Common myeloid progenitor, CD34-positive (primary cell): ENCODE results near the gene TTF1.

Experiments used
- CTCF ChIA-PET: fragments of 350-600 bp; sonication (Branson Sonifier 250); formaldehyde crosslinking; loops from one replicate; lab custom pipeline; 2021; ENCODE audit warnings: antibody characterized with exemption; lab: Charles Lee
- POLR2A ChIA-PET: fragments of 350-600 bp; sonication (Branson Sonifier 250); formaldehyde crosslinking; loops from one replicate; lab custom pipeline; 2021; ENCODE audit warnings: antibody characterized with exemption; lab: Charles Lee
- DNase-seq, 3 donors: peaks; one replicate each; pipeline versions ENCODE4 v3.0.0 to v3.0.0-alpha.2; 2013
- H3K27ac ChIP-seq, 2 experiments: 1 replicate in 1 of 2; 2 replicates in 1 of 2; pipeline ENCODE4 v1.7.0; 2013; ENCODE audit warnings: inconsistent platforms in 2 of 2, low read length in 2 of 2, mild to moderate bottlenecking in 2 of 2, low read depth in 1 of 2, moderate library complexity in 1 of 2; ENCODE audit not compliant: severe bottlenecking in 2 of 2, insufficient read depth in 1 of 2, poor library complexity in 1 of 2
- H3K27me3 ChIP-seq, 5 experiments: replicated peaks in 2 of 5; 1 replicate in 3 of 5; 2 replicates in 2 of 5; pipeline versions ENCODE4 v1.6.1 to v1.7.0; 2013; ENCODE audit warnings: low read length in 4 of 5, mild to moderate bottlenecking in 2 of 5, moderate library complexity in 2 of 5, inconsistent platforms in 1 of 5; ENCODE audit not compliant: insufficient read depth in 5 of 5, control insufficient read depth in 4 of 5
- H3K36me3 ChIP-seq, 4 experiments: 1 replicate in 2 of 4; 2 replicates in 2 of 4; pipeline versions ENCODE4 v1.6.1 to v1.7.0; 2013; ENCODE audit warnings: low read length in 3 of 4, control low read depth in 1 of 4, mild to moderate bottlenecking in 1 of 4; ENCODE audit not compliant: control insufficient read depth in 4 of 4, insufficient read depth in 4 of 4
- H3K4me1 ChIP-seq, 4 experiments: 1 replicate in 3 of 4; 2 replicates in 1 of 4; pipeline versions ENCODE4 v1.6.1 to v1.7.1; 2013; ENCODE audit warnings: low read length in 3 of 4, mild to moderate bottlenecking in 3 of 4, control low read depth in 1 of 4, inconsistent platforms in 1 of 4, moderate library complexity in 1 of 4; ENCODE audit not compliant: control insufficient read depth in 4 of 4, insufficient read depth in 4 of 4; ENCODE audit errors: control extremely low read depth in 1 of 4
- H3K4me3 ChIP-seq, 7 experiments: 1 replicate in 4 of 7; 2 replicates in 3 of 7; pipeline versions ENCODE4 v1.5.1 to v1.7.0; 2013; ENCODE audit warnings: mild to moderate bottlenecking in 7 of 7, low read length in 6 of 7, moderate library complexity in 6 of 7, inconsistent platforms in 2 of 7, low read depth in 2 of 7, control low read depth in 1 of 7; ENCODE audit not compliant: insufficient read depth in 4 of 7, control insufficient read depth in 1 of 7; ENCODE audit errors: extremely low read depth in 1 of 7
- H3K9me3 ChIP-seq, 5 experiments: 1 replicate in 4 of 5; 2 replicates in 1 of 5; pipeline versions ENCODE4 v1.6.1 to v1.7.1; 2013; ENCODE audit warnings: low read length in 4 of 5, mild to moderate bottlenecking in 2 of 5, inconsistent platforms in 1 of 5, low read depth in 1 of 5, moderate library complexity in 1 of 5; ENCODE audit not compliant: control insufficient read depth in 4 of 5, insufficient read depth in 2 of 5; ENCODE audit errors: control extremely low read depth in 1 of 5
- WGBS: methylation state at CpG from one replicate; pipeline ENCODE4 v1.1.5; 2013; ENCODE audit not compliant: insufficient coverage; 5-methylcytosine and 5-hydroxymethylcytosine counted together

Gene TTF1

DNA sequence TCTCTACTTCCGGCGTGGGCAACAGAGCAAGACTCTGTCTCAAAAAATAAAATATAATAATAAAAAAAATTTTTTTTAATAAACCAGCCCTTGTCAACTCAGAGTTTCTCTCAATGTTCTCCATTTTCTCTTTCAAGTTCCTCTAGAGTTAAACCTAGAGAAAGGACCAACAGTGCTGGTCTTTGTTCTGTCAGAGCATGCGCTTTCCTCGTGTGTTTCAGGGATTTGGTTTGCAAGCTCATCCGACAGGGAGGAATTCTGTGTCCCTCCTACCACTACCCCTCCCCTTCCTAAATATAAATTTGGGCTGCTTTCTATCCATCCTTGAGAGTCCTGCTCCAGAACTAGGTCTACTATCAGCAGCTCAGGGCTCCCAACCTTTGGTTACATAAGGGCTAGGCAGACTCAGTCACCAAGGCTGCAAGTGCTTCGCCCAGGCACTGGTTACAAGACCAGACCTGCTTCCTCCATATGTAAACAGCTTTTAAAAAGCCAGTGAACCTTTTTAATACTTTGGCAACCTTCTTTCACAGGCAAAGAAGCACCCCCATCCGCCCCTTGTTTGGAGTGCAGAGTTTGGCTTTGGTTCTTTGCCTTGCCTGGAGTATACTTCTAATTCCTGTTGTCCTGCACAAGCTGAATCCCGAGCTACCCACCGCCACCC lies 65.3 kb downstream of the TTF1 start:
- no peaks in the 10 kb centered on the region for H3K27me3 ChIP-seq
- WGBS, result 100% methylated on average over 7 of the region's 9 CpGs
- ChIA-PET POLR2A (interaction anchor here (1.0 kb wide), 1 partner anchor 9 kb away, joined by 4 read pairs; no protein-coding TSS in a partner anchor), CTCF (no interaction called here)
- H3K27ac ChIP-seq, result no peak overlapping the region
- no peak for DNase-seq
- no peaks in the 10 kb centered on the region for H3K4me1 ChIP-seq
- peaks cover 41 to 91% (median 64%) of the 10 kb centered on the region in 4 experiments for H3K36me3 ChIP-seq
- no peaks in the 10 kb centered on the region for H3K9me3 ChIP-seq
- H3K4me3 ChIP-seq, result no peak overlapping the region

DNA sequence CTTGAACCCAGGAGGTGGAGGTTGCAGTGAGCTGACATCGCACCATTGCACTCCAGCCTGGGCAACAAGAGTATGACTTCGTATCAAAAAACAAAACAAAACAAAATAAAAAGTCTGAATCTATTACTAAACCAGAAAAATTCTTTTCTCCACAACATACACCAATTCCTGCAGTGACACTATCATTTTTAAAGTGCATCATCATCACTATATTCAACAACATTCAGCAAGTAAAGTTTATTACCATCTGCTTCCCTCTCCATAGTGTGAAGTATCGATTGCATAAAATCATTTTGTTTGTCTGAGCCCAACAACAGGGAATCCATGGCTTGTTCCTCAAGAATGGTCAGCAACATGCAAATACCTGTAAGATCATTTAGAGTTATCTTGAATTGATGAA lies 72.3 kb downstream of the TTF1 start:
- Histone ChIP-seq H3K27me3 (no peaks in the 10 kb centered on the region), H3K27ac (no peak overlapping the region), H3K9me3 (peaks cover 0 to 2% (median 0%) of the 10 kb centered on the region in 5 experiments), H3K36me3 (peaks cover 34 to 88% (median 65%) of the 10 kb centered on the region in 4 experiments), H3K4me1 (no peaks in the 10 kb centered on the region), H3K4me3 (no peak overlapping the region)
- ChIA-PET CTCF (no interaction called here), POLR2A (no interaction called here)
- no peak for DNase-seq
- 100% methylated on average over 3 of the region's 3 CpGs for WGBS

DNA sequence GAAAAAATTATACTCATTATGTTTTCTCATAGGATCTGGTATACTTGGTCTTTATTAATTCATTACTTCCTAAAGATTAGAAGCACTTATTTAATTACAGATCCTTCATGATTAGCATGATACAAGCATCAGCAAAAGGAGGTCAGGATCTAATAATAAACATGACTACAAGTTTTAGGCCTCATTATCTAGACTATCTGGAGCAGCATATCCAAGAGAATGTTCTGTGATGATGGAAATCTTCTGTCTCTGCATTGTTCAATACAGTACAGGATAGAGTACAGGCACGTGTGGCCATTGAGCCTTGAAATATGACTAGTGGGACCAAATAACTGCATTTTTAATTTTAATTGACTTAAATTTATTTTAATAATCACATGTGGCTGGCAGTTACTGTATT lies 73.1 kb downstream of the TTF1 start:
- H3K4me3 ChIP-seq, result no peak overlapping the region
- no peaks in the 10 kb centered on the region for H3K4me1 ChIP-seq
- H3K27me3 ChIP-seq, result no peaks in the 10 kb centered on the region
- H3K36me3 ChIP-seq, result peaks cover 39 to 91% (median 69%) of the 10 kb centered on the region in 4 experiments
- H3K27ac ChIP-seq, result no peak overlapping the region
- H3K9me3 ChIP-seq, result peaks cover 0 to 2% (median 0%) of the 10 kb centered on the region in 5 experiments
- no CpG with 5 or more reads among the region's 1 CpG for WGBS
- ChIA-PET CTCF (no interaction called here), POLR2A (no interaction called here)
- DNase-seq, result no peak

DNA sequence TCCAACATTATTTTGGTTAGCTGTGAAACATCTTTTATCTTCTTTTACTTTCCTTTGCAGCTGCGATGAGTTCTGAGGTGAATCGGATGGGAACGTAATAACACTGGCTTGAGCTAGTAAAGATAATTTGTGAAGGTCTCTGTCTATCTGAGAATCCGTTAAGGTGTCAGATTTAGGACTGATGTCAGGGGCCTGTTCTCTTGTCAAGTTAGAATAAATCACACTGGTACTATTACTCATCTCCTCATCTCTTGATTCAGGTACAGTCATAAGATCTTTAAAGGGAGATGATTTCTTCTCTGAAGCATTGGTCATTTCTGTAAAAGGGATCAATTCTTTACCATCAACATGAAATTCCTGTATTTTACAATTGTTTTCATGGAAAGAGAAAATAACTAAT lies 78.1 kb downstream of the TTF1 start:
- Histone ChIP-seq H3K27me3 (no peaks in the 10 kb centered on the region), H3K4me3 (no peak overlapping the region), H3K36me3 (peaks cover 42 to 85% (median 58%) of the 10 kb centered on the region in 4 experiments), H3K4me1 (peaks cover 0 to 2% (median 0%) of the 10 kb centered on the region in 4 experiments), H3K27ac (no peak overlapping the region), H3K9me3 (peaks cover 0 to 2% (median 0%) of the 10 kb centered on the region in 5 experiments)
- POLR2A ChIA-PET, result no interaction called here
- DNase-seq, result no peak
- WGBS, result no CpG with 5 or more reads among the region's 4 CpGs
- CTCF ChIA-PET, result interaction anchor here (1.6 kb wide), 1 partner anchor 45 kb away, joined by 3 read pairs; no protein-coding TSS in a partner anchor

DNA sequence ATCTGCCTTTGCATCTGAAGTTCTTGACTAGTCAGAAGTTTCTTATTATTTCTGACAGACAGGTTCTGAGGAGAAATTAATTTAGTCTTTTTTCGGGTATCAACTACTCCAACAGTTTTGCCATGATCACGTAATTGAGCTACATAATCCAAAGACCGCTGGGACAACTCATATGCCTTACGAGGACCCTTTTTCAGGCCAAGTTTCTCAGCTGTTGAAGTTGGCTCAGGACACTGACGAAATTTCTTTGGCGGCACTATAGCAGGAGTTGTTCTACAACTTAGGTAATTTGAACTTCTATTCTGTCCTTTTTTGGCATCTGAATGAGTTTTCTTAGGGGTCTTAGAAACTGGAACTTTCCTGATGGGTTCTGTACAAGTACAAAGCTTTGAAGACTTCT lies 79.1 kb downstream of the TTF1 start:
- H3K9me3 ChIP-seq, result peaks cover 0 to 2% (median 0%) of the 10 kb centered on the region in 5 experiments
- POLR2A ChIA-PET, result interaction anchor here (1.2 kb wide), 1 partner anchor 43 kb away, joined by 3 read pairs; no protein-coding TSS in a partner anchor
- no peak overlapping the region for H3K4me3 ChIP-seq
- no peak overlapping the region for H3K27ac ChIP-seq
- peaks cover 0 to 2% (median 0%) of the 10 kb centered on the region in 4 experiments for H3K4me1 ChIP-seq
- DNase-seq, result no peak
- no peaks in the 10 kb centered on the region for H3K27me3 ChIP-seq
- 98% methylated on average over 6 of the region's 6 CpGs for WGBS
- CTCF ChIA-PET, result interaction anchor here (1.6 kb wide), 1 partner anchor 44 kb away, joined by 3 read pairs; no protein-coding TSS in a partner anchor
- H3K36me3 ChIP-seq, result peaks cover 40 to 84% (median 59%) of the 10 kb centered on the region in 4 experiments
